Neuron (in vitro differentiated cells): ENCODE data around the gene ZNF579.

Experiments
- H2AFZ ChIP-seq: one replicate; pipeline ENCODE4 v1.6.1; 2013; ENCODE audit warnings: low read depth, mild to moderate bottlenecking, inconsistent platforms, low read length, moderate library complexity
- H3K27me3 ChIP-seq: one replicate; pipeline ENCODE4 v1.6.1; 2013; ENCODE audit warnings: low read length; ENCODE audit not compliant: insufficient read depth
- H3K36me3 ChIP-seq: one replicate; pipeline ENCODE4 v1.6.1; 2013; ENCODE audit warnings: low read length; ENCODE audit not compliant: insufficient read depth
- H3K4me1 ChIP-seq: one replicate; pipeline ENCODE4 v1.6.1; 2013; ENCODE audit warnings: low read length; ENCODE audit not compliant: insufficient read depth
- H3K4me3 ChIP-seq: 2 replicates; pipeline ENCODE4 v1.5.1; 2013; ENCODE audit warnings: mild to moderate bottlenecking, low read length, moderate library complexity
- H3K9me3 ChIP-seq: one replicate; pipeline ENCODE4 v1.6.1; 2013; ENCODE audit warnings: low read length

The ZNF579 gene

DNA sequence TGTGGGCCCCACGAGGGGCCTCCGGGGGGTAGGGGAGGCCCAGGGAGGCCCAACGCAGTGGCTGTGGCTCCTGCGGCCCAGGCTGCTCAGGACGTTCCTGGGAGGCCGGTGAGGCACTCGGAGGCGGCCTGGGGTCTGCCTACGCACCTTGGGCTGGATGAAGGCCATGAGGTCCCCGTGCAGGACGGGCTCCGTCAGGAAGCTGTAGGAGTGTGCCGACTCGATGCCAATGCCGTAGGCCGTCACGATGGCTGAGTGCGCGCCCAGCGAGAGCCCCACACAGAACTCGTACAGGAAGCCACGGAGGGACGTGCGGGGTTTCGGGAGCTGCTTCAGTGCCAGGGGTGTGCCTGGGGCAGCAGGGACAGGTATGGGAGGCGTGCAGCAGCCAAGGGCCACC is 49.7 kb downstream of the ZNF579 start:
- H3K27me3 ChIP-seq: no peaks in the 10 kb centered on the region
- no peaks in the 10 kb centered on the region for H3K9me3 ChIP-seq
- H3K4me3 ChIP-seq: no peak overlapping the region
- H3K36me3 ChIP-seq: no peaks in the 10 kb centered on the region
- no peak overlapping the region for H2AFZ ChIP-seq
- peaks cover 4% of the 10 kb centered on the region for H3K4me1 ChIP-seq

DNA sequence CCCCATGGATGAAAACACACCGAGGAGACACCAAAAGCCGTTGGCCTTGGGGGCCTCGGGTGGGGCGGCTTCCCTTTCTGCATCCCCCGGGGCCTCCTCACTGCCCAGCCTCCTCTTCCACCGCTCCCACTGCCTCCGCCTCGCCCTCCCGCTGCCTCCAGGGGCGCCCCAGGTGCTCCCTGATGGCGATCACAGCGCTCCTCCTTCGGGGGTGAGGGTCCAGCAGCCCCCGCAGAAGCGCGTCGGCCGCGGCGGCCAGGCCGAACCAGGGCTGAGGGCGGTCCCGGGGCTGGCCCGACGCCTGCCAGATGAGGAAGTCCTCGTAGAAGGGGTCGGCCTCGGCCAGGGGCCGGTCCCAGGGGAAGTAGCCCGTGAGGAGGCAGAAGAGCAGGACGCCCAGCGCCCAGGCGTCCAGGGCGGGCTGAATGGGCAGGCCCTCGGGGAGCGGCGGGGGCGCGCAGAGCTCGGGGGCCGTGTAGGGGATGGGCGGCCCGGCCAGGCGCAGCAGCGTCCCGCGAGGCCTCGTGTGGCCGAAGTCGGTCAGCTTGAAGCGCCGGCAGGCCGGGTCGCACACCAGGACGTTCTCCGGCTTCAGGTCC is 50.9 kb downstream of the ZNF579 start:
- Histone ChIP-seq H3K36me3 (no peaks in the 10 kb centered on the region), H3K9me3 (no peaks in the 10 kb centered on the region), H3K4me3 (no peak overlapping the region), H3K4me1 (peaks cover 4% of the 10 kb centered on the region), H3K27me3 (no peaks in the 10 kb centered on the region), H2AFZ (no peak overlapping the region)

DNA sequence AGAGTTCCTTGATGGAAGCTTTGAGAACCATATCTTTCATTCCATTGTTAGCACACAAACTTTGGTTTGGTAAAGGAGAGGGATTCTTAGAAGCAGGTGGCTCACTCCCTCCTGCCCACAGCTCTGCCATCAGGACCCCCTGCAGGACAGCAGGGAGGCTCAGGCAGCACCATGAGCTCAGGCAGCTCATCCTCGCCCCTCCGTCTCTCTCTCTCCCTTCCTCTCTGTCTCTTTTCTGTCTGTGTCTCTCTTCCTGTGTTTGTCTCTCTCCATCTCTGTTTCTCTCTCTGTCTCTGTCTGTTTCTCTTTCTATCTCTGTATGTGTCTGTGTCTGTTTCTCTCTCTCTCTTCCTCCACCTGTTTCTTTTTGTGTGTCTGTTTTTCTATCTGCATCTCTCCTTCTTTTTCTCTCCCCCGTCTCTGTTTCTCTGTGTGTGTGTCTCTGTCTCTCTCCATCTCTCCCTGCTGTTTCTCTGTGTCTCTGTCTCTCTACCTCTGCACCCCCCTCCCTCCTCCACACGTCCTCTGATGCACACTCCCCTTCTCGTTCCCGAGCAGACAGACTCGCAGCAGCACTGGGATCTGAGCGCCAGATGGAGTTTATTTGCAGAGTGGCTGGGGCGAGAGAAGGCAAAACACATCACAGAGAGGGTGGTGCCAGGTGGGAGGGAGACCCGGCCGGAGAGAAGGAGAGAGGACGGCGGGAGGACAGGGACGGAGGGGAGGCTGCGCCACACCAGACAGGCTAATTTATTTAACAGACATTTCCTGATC is 52.4 kb downstream of the ZNF579 start:
- Histone ChIP-seq H3K4me3 (no peak overlapping the region), H2AFZ (no peak overlapping the region), H3K4me1 (peaks cover 4% of the 10 kb centered on the region), H3K27me3 (no peaks in the 10 kb centered on the region), H3K36me3 (no peaks in the 10 kb centered on the region), H3K9me3 (no peaks in the 10 kb centered on the region)

DNA sequence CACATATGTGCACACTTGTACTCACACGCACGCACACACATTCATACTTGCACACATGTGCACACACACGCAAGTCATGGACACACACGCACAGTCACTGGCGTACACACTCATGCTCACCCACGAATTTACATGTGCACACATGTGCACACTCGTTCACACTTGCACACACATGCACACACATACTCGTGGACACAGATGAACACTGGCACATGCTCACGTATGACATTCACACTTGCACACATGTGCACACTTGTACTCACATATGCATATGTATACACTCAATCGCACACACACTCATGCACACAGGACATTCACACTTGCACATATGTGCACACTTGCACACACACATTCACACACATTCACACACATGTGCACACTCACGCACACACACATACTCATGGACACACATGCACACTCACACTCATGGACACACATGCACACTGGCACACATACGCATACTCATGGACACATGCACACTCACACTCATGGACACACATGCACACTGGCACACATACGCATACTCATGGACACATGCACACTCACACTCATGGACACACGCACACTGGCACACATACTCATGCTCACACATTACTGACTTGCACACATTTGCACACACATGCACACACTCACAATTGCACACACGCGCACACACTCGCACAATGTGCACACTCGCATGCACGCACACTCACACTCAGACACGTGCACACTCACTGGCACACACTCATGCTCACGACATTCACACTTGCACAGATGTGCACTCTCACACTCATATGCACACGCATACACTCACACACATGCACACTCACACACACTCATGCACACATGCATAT is 53.2 kb downstream of the ZNF579 start:
- H3K27me3 ChIP-seq: no peaks in the 10 kb centered on the region
- no peak overlapping the region for H2AFZ ChIP-seq
- H3K9me3 ChIP-seq: no peaks in the 10 kb centered on the region
- no peak overlapping the region for H3K4me3 ChIP-seq
- H3K36me3 ChIP-seq: no peaks in the 10 kb centered on the region
- H3K4me1 ChIP-seq: peaks cover 4% of the 10 kb centered on the region
